Loucy (cell line): ENCODE results near the gene RPP21.

Experiments used
- EZH2phosphoT487 ChIP-seq: fragments of 200-600 bp; IDR thresholded peaks from 2 replicates; pipeline ENCODE4 v1.6.1; 2018; ENCODE audit warnings: antibody characterized with exemption, mild to moderate bottlenecking, moderate library complexity, borderline replicate concordance
- TF ChIP-seq, protein P1 (sequence below): fragments of 200-600 bp; sonication (generic); conservative IDR thresholded peaks from 2 replicates; pipeline ENCODE4 v1.5.1; 2014; ENCODE audit warnings: mild to moderate bottlenecking, antibody characterized with exemption, low read length

DNA sequence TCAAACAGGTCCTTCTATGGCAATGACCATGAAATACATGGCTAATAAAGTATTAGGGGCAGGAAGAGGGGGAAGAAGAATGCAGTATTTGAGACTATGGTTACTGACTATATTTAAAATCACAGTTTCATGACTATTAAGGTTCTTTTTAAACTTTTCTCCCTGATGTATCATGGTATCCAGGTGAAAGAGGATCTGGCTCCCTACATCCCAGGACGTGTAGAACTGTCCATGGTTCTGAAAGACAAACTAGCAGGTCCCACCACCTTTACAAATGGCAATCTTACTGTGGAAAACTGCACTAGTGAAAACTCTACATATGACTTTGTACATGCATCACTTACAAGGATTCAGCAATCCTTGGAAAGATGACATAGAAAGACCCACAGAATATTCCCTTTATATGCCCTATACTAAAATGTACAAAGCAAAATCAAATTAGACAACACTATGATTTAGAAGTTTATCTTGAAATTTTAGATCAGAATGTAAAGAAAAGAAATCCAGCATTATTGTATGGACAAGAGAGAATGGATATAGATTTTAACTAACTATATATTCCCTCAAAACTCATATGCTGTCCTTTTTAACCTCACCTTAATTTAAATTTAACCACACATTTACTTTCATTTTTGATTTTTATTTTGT is 33.5 kb downstream of the RPP21 start:
- TF ChIP-seq EZH2phosphoT487 = no peak
- TF ChIP-seq, protein P1, sequence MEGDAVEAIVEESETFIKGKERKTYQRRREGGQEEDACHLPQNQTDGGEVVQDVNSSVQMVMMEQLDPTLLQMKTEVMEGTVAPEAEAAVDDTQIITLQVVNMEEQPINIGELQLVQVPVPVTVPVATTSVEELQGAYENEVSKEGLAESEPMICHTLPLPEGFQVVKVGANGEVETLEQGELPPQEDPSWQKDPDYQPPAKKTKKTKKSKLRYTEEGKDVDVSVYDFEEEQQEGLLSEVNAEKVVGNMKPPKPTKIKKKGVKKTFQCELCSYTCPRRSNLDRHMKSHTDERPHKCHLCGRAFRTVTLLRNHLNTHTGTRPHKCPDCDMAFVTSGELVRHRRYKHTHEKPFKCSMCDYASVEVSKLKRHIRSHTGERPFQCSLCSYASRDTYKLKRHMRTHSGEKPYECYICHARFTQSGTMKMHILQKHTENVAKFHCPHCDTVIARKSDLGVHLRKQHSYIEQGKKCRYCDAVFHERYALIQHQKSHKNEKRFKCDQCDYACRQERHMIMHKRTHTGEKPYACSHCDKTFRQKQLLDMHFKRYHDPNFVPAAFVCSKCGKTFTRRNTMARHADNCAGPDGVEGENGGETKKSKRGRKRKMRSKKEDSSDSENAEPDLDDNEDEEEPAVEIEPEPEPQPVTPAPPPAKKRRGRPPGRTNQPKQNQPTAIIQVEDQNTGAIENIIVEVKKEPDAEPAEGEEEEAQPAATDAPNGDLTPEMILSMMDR = no peak
